Tibial artery (tissue), 4 donors: ENCODE results near the gene POLN.

Experiments used
- DNase-seq, 2 donors: peaks; one replicate each; pipeline ENCODE4 v3.0.0-alpha.2; 2019
- H3K27ac ChIP-seq, 2 donors: fragments of 200-600 bp; sonication (generic) in 1 of 2; 1 replicate in 1 of 2; 2 replicates in 1 of 2; pipeline ENCODE4 v1.5.1; 2018 to 2019; ENCODE audit warnings: mild to moderate bottlenecking in 1 of 2
- H3K27me3 ChIP-seq, 2 donors: fragments of 200-600 bp; sonication (generic) in 1 of 2; one replicate each; pipeline versions ENCODE4 v1.5.1 to v1.6.0; 2016 to 2019
- H3K36me3 ChIP-seq, 3 donors: fragments of 200-600 bp; sonication (generic) in 2 of 3; one replicate each; pipeline ENCODE4 v1.5.1; 2016 to 2019; ENCODE audit warnings: mild to moderate bottlenecking in 2 of 3
- H3K4me1 ChIP-seq, 4 donors: fragments of 200-600 bp; sonication (generic) in 2 of 4; 1 replicate in 3 of 4; 2 replicates in 1 of 4; pipeline ENCODE4 v1.5.1; 2016 to 2019
- H3K4me3 ChIP-seq, 2 donors: fragments of 200-600 bp; sonication (generic) in 1 of 2; 1 replicate in 1 of 2; 2 replicates in 1 of 2; pipeline ENCODE4 v1.5.1; 2018 to 2019; ENCODE audit warnings: mild to moderate bottlenecking in 2 of 2
- H3K9me3 ChIP-seq, 3 donors: fragments of 200-600 bp; sonication (generic) in 1 of 3; one replicate each; pipeline ENCODE4 v1.5.1; 2016 to 2019
- CTCF ChIP-seq, 2 experiments: fragments of 200-600 bp in 1 of 2; fragments of 450-650 bp in 1 of 2; IDR thresholded peaks; one replicate each; pipeline ENCODE4 v1.5.1; 2017 to 2019; ENCODE audit warnings: antibody characterized with exemption in 2 of 2, mild to moderate bottlenecking in 1 of 2, moderate library complexity in 1 of 2
- intact Hi-C: fragments of 100-400 bp; cut with DNase I; formaldehyde crosslinking; loops from one replicate; pipeline ENCODE4 v1.15.0; 2023; ENCODE audit warnings: low total_unique reads

Gene POLN

GRCh38 chr4:2046031-2046961 is 195.6 kb downstream of the POLN start:
- no peaks in the 10 kb centered on the region for H3K36me3 ChIP-seq
- H3K4me3 ChIP-seq, result no peak overlapping the region
- H3K9me3 ChIP-seq, result peaks cover 0 to 5% (median 0%) of the 10 kb centered on the region in 3 donors
- peaks cover 0 to 25% (median 15%) of the 10 kb centered on the region in 4 donors for H3K4me1 ChIP-seq
- H3K27me3 ChIP-seq, result peaks cover 0 to 74% of the 10 kb centered on the region in 2 donors
- DNase-seq, result peak in 1 of 2 donors; percentile 17
- H3K27ac ChIP-seq, result no peak overlapping the region
- TF ChIP-seq CTCF (IDR thresholded peaks at IDR 0.05), result no peak
- intact Hi-C loops, result no loop called here

GRCh38 chr4:2045518-2045951 is 196.4 kb downstream of the POLN start:
- TF ChIP-seq CTCF (IDR thresholded peaks at IDR 0.05), result no peak
- Histone ChIP-seq H3K4me3 (no peak overlapping the region), H3K27me3 (peaks cover 0 to 76% of the 10 kb centered on the region in 2 donors), H3K4me1 (peaks cover 0 to 32% (median 23%) of the 10 kb centered on the region in 4 donors), H3K36me3 (no peaks in the 10 kb centered on the region), H3K27ac (no peak overlapping the region), H3K9me3 (peaks cover 0 to 5% (median 0%) of the 10 kb centered on the region in 3 donors)
- intact Hi-C loops, result no loop called here
- DNase-seq, result no peak

- no peak overlapping the region for H3K27ac ChIP-seq
- no peak overlapping the region for H3K4me3 ChIP-seq
- no peaks in the 10 kb centered on the region for H3K36me3 ChIP-seq
- no peak for DNase-seq
- H3K4me1 ChIP-seq, result peaks cover 0 to 36% (median 26%) of the 10 kb centered on the region in 4 donors
- no peak for TF ChIP-seq CTCF (IDR thresholded peaks at IDR 0.05)
- peaks cover 0 to 5% (median 0%) of the 10 kb centered on the region in 3 donors for H3K9me3 ChIP-seq
- H3K27me3 ChIP-seq, result peaks cover 0 to 83% of the 10 kb centered on the region in 2 donors
- intact Hi-C loops, result no loop called here
Measured at GRCh38 chr4:2044542-2045517, 197.1 kb downstream of the POLN start.

- DNase-seq, result no peak
- Histone ChIP-seq H3K36me3 (no peaks in the 10 kb centered on the region), H3K4me3 (no peak overlapping the region), H3K4me1 (peaks cover 0 to 36% (median 26%) of the 10 kb centered on the region in 4 donors), H3K27ac (no peak overlapping the region), H3K27me3 (peaks cover 0 to 90% of the 10 kb centered on the region in 2 donors), H3K9me3 (peaks cover 0 to 5% (median 0%) of the 10 kb centered on the region in 3 donors)
- TF ChIP-seq CTCF (IDR thresholded peaks at IDR 0.05), result no peak
- intact Hi-C loops, result no loop called here
Measured at GRCh38 chr4:2044119-2044485, 197.8 kb downstream of the POLN start.

- peaks cover 0 to 5% (median 0%) of the 10 kb centered on the region in 3 donors for H3K9me3 ChIP-seq
- H3K27me3 ChIP-seq, result peaks cover 0 to 90% of the 10 kb centered on the region in 2 donors
- H3K27ac ChIP-seq, result no peak overlapping the region
- H3K36me3 ChIP-seq, result no peaks in the 10 kb centered on the region
- no peak for DNase-seq
- intact Hi-C loops, result no loop called here
- peaks cover 0 to 36% (median 26%) of the 10 kb centered on the region in 4 donors for H3K4me1 ChIP-seq
- no peak overlapping the region for H3K4me3 ChIP-seq
- no peak for TF ChIP-seq CTCF (IDR thresholded peaks at IDR 0.05)
Measured at GRCh38 chr4:2043396-2044118, 198.4 kb downstream of the POLN start.
